Measurements from ENCODE around the gene RCSD1.

Gene RCSD1

GRCh38 chr1:167629681-167630567 is at the start of gene RCSD1:
Gene RCSD1 (plus strand): TSS chr1:167630232. CDS start chr1:167630424, 192 bp downstream.
- Mint-ChIP-seq H3K9me3 (no peaks in the 10 kb centered on the region), H3K4me1 (peaks cover 83% of the 10 kb centered on the region), H3K27me3 (no peaks in the 10 kb centered on the region), H3K4me3 (peak within 1 kb of the TSS; percentile 93), H3K27ac (peak within 1 kb of the TSS; percentile 92), H3K36me3 (peaks cover 15% of the 10 kb centered on the region)
- peak; percentile 70 for ATAC-seq

DNA sequence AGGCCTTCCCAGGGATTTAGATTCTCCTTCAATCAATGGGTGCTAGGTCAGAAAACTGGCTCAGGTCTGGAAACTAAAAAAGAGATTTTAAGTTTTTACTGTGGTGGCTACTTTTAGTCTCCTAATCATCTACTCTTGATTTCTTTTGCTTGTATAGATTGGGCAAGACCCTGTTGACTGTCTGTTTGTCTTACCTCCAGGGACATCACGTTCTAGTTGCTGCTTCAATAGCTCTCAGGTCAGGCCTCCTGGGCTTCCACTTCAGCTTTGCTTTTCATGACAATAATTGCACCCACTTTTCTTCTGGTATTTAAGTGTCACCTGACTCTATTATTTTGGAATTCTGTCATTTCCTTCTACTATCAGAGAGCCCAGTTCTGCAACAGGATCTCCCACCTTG is 48.0 kb upstream of the RCSD1 start:
- Mint-ChIP-seq H3K36me3 (no peaks in the 10 kb centered on the region), H3K4me3 (no peak overlapping the region), H3K9me3 (no peaks in the 10 kb centered on the region), H3K27ac (no peak overlapping the region), H3K4me1 (peaks cover under 1% of the 10 kb centered on the region), H3K27me3 (peaks cover under 1% of the 10 kb centered on the region)
- ATAC-seq: no peak

DNA sequence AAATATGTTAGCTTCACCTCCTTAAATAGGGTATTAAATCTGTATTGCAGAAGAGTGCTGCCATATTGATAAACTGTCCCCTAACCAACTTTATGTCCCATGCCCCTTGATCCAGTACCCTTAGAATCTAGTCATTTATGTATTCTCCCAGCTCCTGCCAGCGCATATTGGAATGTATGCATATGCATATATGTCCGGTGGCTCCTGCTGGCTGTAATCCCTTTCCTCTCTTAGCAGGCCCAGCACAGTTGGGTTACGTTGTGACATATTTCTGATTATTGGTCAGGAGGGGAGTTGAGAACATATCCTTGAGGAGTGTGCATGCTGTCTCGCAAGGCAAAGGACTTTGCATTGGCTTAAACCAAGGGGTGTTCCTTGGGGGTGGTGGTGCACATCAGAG is 47.3 kb upstream of the RCSD1 start:
- Mint-ChIP-seq H3K4me3 (no peak overlapping the region), H3K9me3 (no peaks in the 10 kb centered on the region), H3K27ac (no peak overlapping the region), H3K4me1 (peaks cover 7% of the 10 kb centered on the region), H3K27me3 (no peaks in the 10 kb centered on the region), H3K36me3 (no peaks in the 10 kb centered on the region)
- no peak for ATAC-seq

DNA sequence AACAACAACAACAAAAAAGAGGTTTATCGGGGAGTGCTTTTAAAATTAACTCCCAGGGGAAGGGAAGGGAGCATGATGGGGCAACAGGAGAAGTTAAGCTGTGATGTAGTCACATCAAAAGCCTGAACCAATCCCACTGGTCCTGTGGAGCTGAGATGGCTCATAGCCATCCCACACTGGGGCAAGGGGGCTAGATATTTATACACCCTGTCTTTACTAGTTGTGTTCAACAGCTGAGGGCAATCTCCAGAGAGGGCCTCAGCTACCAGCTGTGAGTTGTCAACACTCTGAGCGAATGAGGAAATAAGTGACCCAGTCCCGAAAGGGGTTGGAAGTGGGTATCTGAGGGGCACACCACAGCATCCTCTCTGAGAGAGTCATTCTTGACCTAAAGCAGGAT is 45.5 kb upstream of the RCSD1 start:
- Mint-ChIP-seq H3K4me3 (no peak overlapping the region), H3K4me1 (peaks cover 14% of the 10 kb centered on the region), H3K36me3 (no peaks in the 10 kb centered on the region), H3K9me3 (no peaks in the 10 kb centered on the region), H3K27ac (no peak overlapping the region), H3K27me3 (peaks cover 9% of the 10 kb centered on the region)
- ATAC-seq: no peak

GRCh38 chr1:167587342-167587741 is 42.7 kb upstream of the RCSD1 start:
- no peak for ATAC-seq
- no peak overlapping the region for H3K27ac Mint-ChIP-seq
- H3K27me3 Mint-ChIP-seq: peaks cover 9% of the 10 kb centered on the region
- H3K4me1 Mint-ChIP-seq: peaks cover 14% of the 10 kb centered on the region
- H3K9me3 Mint-ChIP-seq: no peaks in the 10 kb centered on the region
- no peak overlapping the region for H3K4me3 Mint-ChIP-seq
- no peaks in the 10 kb centered on the region for H3K36me3 Mint-ChIP-seq

GRCh38 chr1:167587872-167588271 is 42.2 kb upstream of the RCSD1 start:
- no peak for ATAC-seq
- no peaks in the 10 kb centered on the region for H3K36me3 Mint-ChIP-seq
- H3K4me3 Mint-ChIP-seq: no peak overlapping the region
- no peaks in the 10 kb centered on the region for H3K9me3 Mint-ChIP-seq
- H3K27ac Mint-ChIP-seq: no peak overlapping the region
- H3K4me1 Mint-ChIP-seq: peaks cover 14% of the 10 kb centered on the region
- peaks cover 9% of the 10 kb centered on the region for H3K27me3 Mint-ChIP-seq

DNA sequence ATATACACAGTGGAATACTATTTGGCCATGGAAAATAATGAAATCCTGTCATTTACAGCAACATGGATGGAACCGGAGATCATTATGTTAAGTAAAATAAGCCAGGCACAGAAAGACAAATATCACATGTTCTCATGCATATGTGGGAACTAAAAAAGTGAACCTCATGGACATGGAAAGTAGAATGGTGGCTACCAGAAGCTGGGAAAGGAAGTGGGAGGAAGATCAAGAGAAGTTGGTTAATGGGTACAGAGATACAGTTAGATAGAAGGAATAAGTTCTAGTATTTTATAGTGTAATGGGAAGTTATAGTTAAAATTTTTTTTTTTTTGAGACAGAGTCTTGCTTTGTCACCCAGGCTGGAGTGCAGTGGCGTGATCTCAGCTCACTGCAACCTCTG is 41.7 kb upstream of the RCSD1 start:
- Mint-ChIP-seq H3K36me3 (no peaks in the 10 kb centered on the region), H3K4me3 (no peak overlapping the region), H3K9me3 (no peaks in the 10 kb centered on the region), H3K27me3 (peaks cover 9% of the 10 kb centered on the region), H3K27ac (no peak overlapping the region), H3K4me1 (peaks cover 14% of the 10 kb centered on the region)
- no peak for ATAC-seq

DNA sequence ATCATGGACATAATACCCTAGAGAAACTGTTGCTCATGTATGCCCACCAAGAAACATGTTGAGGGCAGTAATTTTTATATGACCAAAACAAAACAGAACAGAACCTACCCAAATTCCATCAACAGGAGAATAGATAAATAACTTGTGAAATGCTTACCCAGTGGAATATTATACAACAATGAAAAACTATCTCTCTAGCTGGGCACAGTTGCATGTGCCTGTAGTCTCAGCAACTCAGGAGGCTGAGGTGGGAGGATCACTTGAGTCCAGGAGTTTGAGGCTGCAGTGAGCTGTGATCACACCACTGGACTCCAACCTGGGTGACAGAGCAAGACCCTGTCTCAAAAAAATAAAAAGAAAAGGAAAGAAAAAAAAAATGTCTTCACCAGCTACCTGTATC is 37.6 kb upstream of the RCSD1 start:
- no peaks in the 10 kb centered on the region for H3K9me3 Mint-ChIP-seq
- ATAC-seq: no peak
- H3K27ac Mint-ChIP-seq: no peak overlapping the region
- H3K4me1 Mint-ChIP-seq: peaks cover 9% of the 10 kb centered on the region
- no peaks in the 10 kb centered on the region for H3K36me3 Mint-ChIP-seq
- H3K4me3 Mint-ChIP-seq: no peak overlapping the region
- peaks cover 9% of the 10 kb centered on the region for H3K27me3 Mint-ChIP-seq

- Mint-ChIP-seq H3K27me3 (no peaks in the 10 kb centered on the region), H3K9me3 (no peaks in the 10 kb centered on the region), H3K4me1 (no peaks in the 10 kb centered on the region), H3K4me3 (no peak overlapping the region), H3K27ac (no peak overlapping the region), H3K36me3 (no peaks in the 10 kb centered on the region)
- ATAC-seq: no peak
These were observed 36.2 kb upstream of the RCSD1 start for GRCh38 chr1:167593860-167594259.

- peaks cover 2% of the 10 kb centered on the region for H3K4me1 Mint-ChIP-seq
- ATAC-seq: no peak
- no peaks in the 10 kb centered on the region for H3K9me3 Mint-ChIP-seq
- H3K4me3 Mint-ChIP-seq: no peak overlapping the region
- H3K36me3 Mint-ChIP-seq: no peaks in the 10 kb centered on the region
- no peak overlapping the region for H3K27ac Mint-ChIP-seq
- no peaks in the 10 kb centered on the region for H3K27me3 Mint-ChIP-seq
These were observed 35.2 kb upstream of the RCSD1 start for GRCh38 chr1:167594822-167595221.

- Mint-ChIP-seq H3K27me3 (no peaks in the 10 kb centered on the region), H3K9me3 (no peaks in the 10 kb centered on the region), H3K4me3 (peak overlapping the region; percentile 45), H3K36me3 (no peaks in the 10 kb centered on the region), H3K27ac (peak overlapping the region; percentile 94), H3K4me1 (peaks cover 32% of the 10 kb centered on the region)
- peak; percentile 77 for ATAC-seq
These were observed 30.0 kb upstream of the RCSD1 start for GRCh38 chr1:167599957-167600581.

DNA sequence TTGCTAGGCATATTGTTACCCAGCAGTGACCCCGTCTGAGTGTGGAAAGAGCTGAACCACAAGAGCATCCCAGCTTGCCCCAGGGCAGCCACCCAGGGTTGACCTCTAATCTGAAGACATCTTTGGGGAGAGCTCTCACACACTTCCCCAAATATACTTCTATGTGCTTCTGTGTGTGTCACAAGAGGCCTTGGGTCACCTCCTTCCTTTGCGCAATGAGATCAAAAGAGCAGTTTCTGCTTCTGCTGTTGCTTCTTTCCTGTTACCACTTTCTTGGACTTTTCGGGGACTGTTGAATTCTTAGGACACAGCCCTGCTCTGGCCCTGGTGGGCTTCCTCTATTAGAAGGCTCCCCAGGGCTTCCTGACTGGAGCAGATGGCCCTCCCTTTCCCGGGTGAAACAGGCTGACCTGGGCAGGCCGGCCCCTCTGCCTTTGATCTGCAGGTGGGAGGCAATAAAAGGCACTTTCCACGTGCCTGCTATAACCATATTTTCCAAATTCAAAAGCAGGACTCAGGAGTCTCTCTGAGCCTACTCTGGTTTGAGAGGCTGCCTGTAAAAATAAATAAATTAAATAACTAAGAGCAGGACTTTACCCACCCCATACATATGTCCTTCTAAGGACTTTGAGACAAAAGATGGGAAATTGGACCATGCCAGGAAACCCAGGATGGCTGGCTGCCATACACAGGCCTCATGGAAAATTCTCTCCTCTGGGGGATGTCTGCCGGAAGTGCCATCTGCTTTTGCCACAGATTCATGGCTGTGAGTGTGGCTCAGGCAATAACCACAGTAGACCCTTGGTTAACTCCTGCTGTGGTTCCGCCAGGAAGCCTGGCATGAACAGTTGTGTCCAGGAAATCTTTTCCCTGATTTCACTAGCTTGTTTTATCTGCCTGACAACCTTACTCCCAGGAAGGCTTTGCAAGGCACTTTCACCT is 28.3 kb upstream of the RCSD1 start:
- peaks cover under 1% of the 10 kb centered on the region for H3K36me3 Mint-ChIP-seq

GRCh38 chr1:167602840-167603239 is 27.2 kb upstream of the RCSD1 start:
- ATAC-seq: no peak
- H3K4me1 Mint-ChIP-seq: peaks cover 32% of the 10 kb centered on the region
- H3K9me3 Mint-ChIP-seq: peaks cover 7% of the 10 kb centered on the region
- peaks cover 10% of the 10 kb centered on the region for H3K36me3 Mint-ChIP-seq
- H3K27me3 Mint-ChIP-seq: no peaks in the 10 kb centered on the region
- peak overlapping the region; percentile 59 for H3K27ac Mint-ChIP-seq
- no peak overlapping the region for H3K4me3 Mint-ChIP-seq

More for the DNA sequence above, 28.3 kb upstream of the RCSD1 start:
- Mint-ChIP-seq H3K27me3 (no peaks in the 10 kb centered on the region), H3K4me1 (peaks cover 32% of the 10 kb centered on the region), H3K9me3 (no peaks in the 10 kb centered on the region), H3K27ac (peak overlapping the region; percentile 94), H3K4me3 (peak overlapping the region; percentile 34)
- ATAC-seq: peak; percentile 88

GRCh38 chr1:167605576-167605975 is 24.5 kb upstream of the RCSD1 start:
- H3K4me1 Mint-ChIP-seq: peaks cover 22% of the 10 kb centered on the region
- H3K4me3 Mint-ChIP-seq: no peak overlapping the region
- H3K27me3 Mint-ChIP-seq: no peaks in the 10 kb centered on the region
- no peak for ATAC-seq
- H3K36me3 Mint-ChIP-seq: peaks cover 10% of the 10 kb centered on the region
- H3K27ac Mint-ChIP-seq: no peak overlapping the region
- H3K9me3 Mint-ChIP-seq: peaks cover 11% of the 10 kb centered on the region

- no peak for ATAC-seq
- peaks cover 38% of the 10 kb centered on the region for H3K4me1 Mint-ChIP-seq
- H3K4me3 Mint-ChIP-seq: no peak overlapping the region
- no peaks in the 10 kb centered on the region for H3K27me3 Mint-ChIP-seq
- peak overlapping the region; percentile 16 for H3K27ac Mint-ChIP-seq
- H3K9me3 Mint-ChIP-seq: peaks cover 9% of the 10 kb centered on the region
- peaks cover 6% of the 10 kb centered on the region for H3K36me3 Mint-ChIP-seq
These were observed 18.0 kb upstream of the RCSD1 start for GRCh38 chr1:167611983-167612382.
